Fibroblast of mammary gland (primary cell): Measurements from ENCODE around the gene ZGPAT.
"Not testable (repeated sequence)": the region's sequence is repeated elsewhere in the genome, so short reads cannot be mapped to it uniquely, and the experiment has no call there.

Experiments used
- DNase-seq: peaks from one replicate; pipeline ENCODE4 v3.0.0-alpha.2; 2010; ENCODE audit warnings: low read depth
- H3K4me3 ChIP-seq: 2 replicates; pipeline ENCODE4 v1.5.1; 2011; ENCODE audit warnings: low read depth, mild to moderate bottlenecking, low read length, moderate library complexity; ENCODE audit not compliant: control insufficient read depth
- CTCF ChIP-seq: conservative IDR thresholded peaks from 2 replicates; pipeline ENCODE4 v1.5.1; 2011; ENCODE audit warnings: low read depth, low read length, inconsistent platforms; ENCODE audit not compliant: control insufficient read depth, insufficient read depth

Gene ZGPAT

GRCh38 chr20:63775096-63775978 lies 67.5 kb downstream of the ZGPAT start:
- H3K4me3 ChIP-seq, result peak overlapping the region; percentile 9
- peak; percentile 46 for TF ChIP-seq CTCF
- peak; percentile 10 for DNase-seq

GRCh38 chr20:63776875-63777274 lies 69.0 kb downstream of the ZGPAT start:
- not testable (repeated sequence) for DNase-seq, H3K4me3 ChIP-seq

GRCh38 chr20:63777614-63778013 lies 69.8 kb downstream of the ZGPAT start:
- DNase-seq, result no peak
- no peak overlapping the region for H3K4me3 ChIP-seq
- no peak for TF ChIP-seq CTCF

- no peak for DNase-seq
- no peak overlapping the region for H3K4me3 ChIP-seq
- TF ChIP-seq CTCF, result no peak
Observed at GRCh38 chr20:63778034-63778752, 70.4 kb downstream of the ZGPAT start.

GRCh38 chr20:63778857-63779256 lies 71.0 kb downstream of the ZGPAT start:
- no peak overlapping the region for H3K4me3 ChIP-seq
- DNase-seq, result no peak
- TF ChIP-seq CTCF, result no peak

GRCh38 chr20:63781181-63781580 lies 73.3 kb downstream of the ZGPAT start:
- no peak overlapping the region for H3K4me3 ChIP-seq
- no peak for DNase-seq
- no peak for TF ChIP-seq CTCF

GRCh38 chr20:63782051-63782471 lies 74.2 kb downstream of the ZGPAT start:
- no peak for DNase-seq
- H3K4me3 ChIP-seq, result no peak overlapping the region

More at GRCh38 chr20:63782051-63782471, 74.2 kb downstream of the ZGPAT start:
- TF ChIP-seq CTCF, result no peak
